H9 (cell line): ENCODE measurements around the gene LARGE1. TPM values are rescaled to one million over a fixed set of nuclear protein-coding genes. Genes with fewer than 3 reads are reported as not detected.

ENCODE experiments used
- DNase-seq: peaks from one replicate; pipeline ENCODE4 v3.0.0-alpha.2; 2017
- H2AFZ ChIP-seq: one replicate; pipeline ENCODE4 v1.6.1; 2013; ENCODE audit warnings: mild to moderate bottlenecking, low read length, control low read depth, moderate library complexity
- H2AK5ac ChIP-seq: 2 replicates; pipeline ENCODE4 v1.6.1; 2013; ENCODE audit warnings: low read length, control low read depth, mixed read lengths; ENCODE audit not compliant: insufficient read length
- H2BK120ac ChIP-seq: one replicate; pipeline ENCODE4 v1.6.1; 2013; ENCODE audit warnings: low read depth, mild to moderate bottlenecking, low read length, control low read depth, inconsistent platforms; ENCODE audit not compliant: poor library complexity, severe bottlenecking
- H2BK12ac ChIP-seq: 2 replicates; pipeline ENCODE4 v1.6.1; 2013; ENCODE audit warnings: low read length, control low read depth, mixed read lengths, low read depth; ENCODE audit not compliant: insufficient read length
- H2BK15ac ChIP-seq: 2 replicates; pipeline ENCODE4 v1.6.1; 2013; ENCODE audit warnings: low read depth, low read length, control low read depth
- H2BK20ac ChIP-seq: one replicate; pipeline ENCODE4 v1.6.1; 2013; ENCODE audit warnings: low read depth, mild to moderate bottlenecking, low read length, control low read depth, inconsistent platforms; ENCODE audit not compliant: poor library complexity, severe bottlenecking
- H2BK5ac ChIP-seq: 2 replicates; pipeline ENCODE4 v1.6.1; 2013; ENCODE audit warnings: low read length, control low read depth, mixed read lengths; ENCODE audit not compliant: insufficient read length
- H3K14ac ChIP-seq: 2 replicates; pipeline ENCODE4 v1.6.1; 2013; ENCODE audit warnings: low read length, control low read depth; ENCODE audit not compliant: insufficient read depth
- H3K18ac ChIP-seq: 2 replicates; pipeline ENCODE4 v1.6.1; 2013; ENCODE audit warnings: low read depth, mild to moderate bottlenecking, mixed read lengths, low read length, control low read depth; ENCODE audit not compliant: insufficient read length
- H3K23ac ChIP-seq: 2 replicates; pipeline ENCODE4 v1.6.1; 2013; ENCODE audit warnings: low read length, control low read depth, mixed read lengths, low read depth; ENCODE audit not compliant: insufficient read length
- H3K23me2 ChIP-seq: 2 replicates; pipeline ENCODE4 v1.6.1; 2013; ENCODE audit warnings: low read depth, mild to moderate bottlenecking, mixed read lengths, low read length, control low read depth; ENCODE audit not compliant: insufficient read length, poor library complexity, severe bottlenecking
- H3K27ac ChIP-seq: 2 replicates; pipeline ENCODE4 v1.5.1; 2013; ENCODE audit warnings: low read length, control low read depth, mixed read lengths, low read depth; ENCODE audit not compliant: insufficient read length
- H3K27me3 ChIP-seq: 2 replicates; pipeline ENCODE4 v1.6.1; 2013; ENCODE audit warnings: low read length, control low read depth, inconsistent platforms; ENCODE audit not compliant: insufficient read depth
- H3K4ac ChIP-seq: 2 replicates; pipeline ENCODE4 v1.6.1; 2013; ENCODE audit warnings: low read depth, mild to moderate bottlenecking, control low read depth, inconsistent platforms, low read length, moderate library complexity
- H3K4me1 ChIP-seq: 2 replicates; pipeline ENCODE4 v1.6.1; 2013; ENCODE audit warnings: low read length, control low read depth, inconsistent platforms; ENCODE audit not compliant: insufficient read depth
- H3K4me2 ChIP-seq: 2 replicates; pipeline ENCODE4 v1.6.1; 2013; ENCODE audit warnings: low read length, control low read depth, mixed read lengths; ENCODE audit not compliant: insufficient read length, insufficient read depth
- H3K56ac ChIP-seq: 2 replicates; pipeline ENCODE4 v1.6.1; 2013; ENCODE audit warnings: low read depth, mild to moderate bottlenecking, mixed read lengths, low read length, control low read depth; ENCODE audit not compliant: insufficient read length
- H3K79me1 ChIP-seq: 2 replicates; pipeline ENCODE4 v1.6.1; 2013; ENCODE audit warnings: low read depth, mild to moderate bottlenecking, moderate library complexity, low read length, control low read depth, inconsistent platforms; ENCODE audit not compliant: insufficient read depth, poor library complexity, severe bottlenecking
- H3K79me2 ChIP-seq: 2 replicates; pipeline ENCODE4 v1.6.1; 2013; ENCODE audit warnings: low read length, control low read depth, inconsistent platforms; ENCODE audit not compliant: insufficient read depth
- H3K9ac ChIP-seq: 2 replicates; pipeline ENCODE4 v1.6.1; 2013; ENCODE audit warnings: low read length, control low read depth, mixed read lengths; ENCODE audit not compliant: insufficient read length; ENCODE audit errors: extremely low read depth
- H3K9me3 ChIP-seq: one replicate; pipeline ENCODE4 v1.6.1; 2013; ENCODE audit warnings: low read depth, low read length, inconsistent platforms; ENCODE audit not compliant: control insufficient read depth
- H3T11ph ChIP-seq: one replicate; pipeline ENCODE4 v1.6.1; 2013; ENCODE audit warnings: mild to moderate bottlenecking, low read length, control low read depth, inconsistent platforms
- H4K20me1 ChIP-seq: one replicate; pipeline ENCODE4 v1.6.1; 2013; ENCODE audit not compliant: control insufficient read depth, insufficient read length, insufficient read depth
- H4K5ac ChIP-seq: 2 replicates; pipeline ENCODE4 v1.6.1; 2013; ENCODE audit warnings: low read depth, mild to moderate bottlenecking, mixed read lengths, low read length, control low read depth; ENCODE audit not compliant: insufficient read length
- H4K8ac ChIP-seq: replicated peaks from 2 replicates; pipeline ENCODE4 v1.6.1; 2013; ENCODE audit warnings: low read length, control low read depth, mixed read lengths, low read depth; ENCODE audit not compliant: insufficient read length
- H4K91ac ChIP-seq: 2 replicates; pipeline ENCODE4 v1.6.1; 2013; ENCODE audit warnings: low read depth, mild to moderate bottlenecking, moderate library complexity, mixed read lengths, low read length, control low read depth; ENCODE audit not compliant: insufficient read length
- H3K27ac Mint-ChIP-seq, 3 experiments: 2 replicates in 2 of 3; 3 replicates in 1 of 3; pipeline ENCODE4 v1.8.0; 2020 to 2021; ENCODE audit warnings: mixed read lengths in 3 of 3, mild to moderate bottlenecking in 1 of 3, moderate library complexity in 1 of 3
- H3K27me3 Mint-ChIP-seq: 2 replicates; pipeline ENCODE4 v1.8.0; 2021; ENCODE audit warnings: low read depth, mild to moderate bottlenecking, moderate library complexity, mixed read lengths
- H3K36me3 Mint-ChIP-seq, 3 experiments: 2 replicates in 2 of 3; 3 replicates in 1 of 3; pipeline ENCODE4 v1.8.0; 2020 to 2021; ENCODE audit warnings: low read depth in 3 of 3, mixed read lengths in 3 of 3; ENCODE audit not compliant: insufficient read depth in 1 of 3
- H3K4me1 Mint-ChIP-seq, 2 experiments: 2 replicates each; pipeline ENCODE4 v1.8.0; 2020; ENCODE audit warnings: mixed read lengths in 2 of 2
- H3K4me3 Mint-ChIP-seq, 2 experiments: 2 replicates in 1 of 2; 3 replicates in 1 of 2; pipeline ENCODE4 v1.8.0; 2020 to 2021; ENCODE audit warnings: mild to moderate bottlenecking in 2 of 2, mixed read lengths in 2 of 2, moderate library complexity in 1 of 2
- H3K9me3 Mint-ChIP-seq, 2 experiments: 2 replicates in 1 of 2; 3 replicates in 1 of 2; pipeline ENCODE4 v1.8.0; 2020; ENCODE audit warnings: mild to moderate bottlenecking in 2 of 2, mixed read lengths in 2 of 2, moderate library complexity in 1 of 2
- CTCF ChIP-seq: fragments of 200-600 bp; sonication (generic); conservative IDR thresholded peaks from 3 replicates; pipeline ENCODE4 v1.8.0; 2021; ENCODE audit warnings: antibody characterized with exemption, mild to moderate bottlenecking
- WGBS: extraction: QIAGEN DNeasy Blood & Tissue Kit; methylation state at CpG from one replicate; pipeline ENCODE4 v1.1.7; 2013; ENCODE audit warnings: missing lambda C conversion rate, low lambda C conversion rate, mixed read lengths; ENCODE audit not compliant: insufficient read length; ENCODE audit errors: extremely low coverage; 5-methylcytosine and 5-hydroxymethylcytosine counted together
- total RNA-seq: library from RNA; stranded (reverse); gene quantifications from 2 replicates; pipeline ENCODE4 v1.2.1, GENCODE V29; 2021

The LARGE1 gene
- total RNA-seq, 1 experiment from 2014 or later, result 43.5 TPM

GRCh38 chr22:33932997-33933396 is 12.7 kb upstream of the LARGE1 start:
- Histone ChIP-seq H3K23ac (no peak overlapping the region), H2BK20ac (no peak overlapping the region), H4K5ac (no peak overlapping the region), H3K79me1 (no peaks in the 10 kb centered on the region), H3K9ac (no peak overlapping the region), H3K56ac (no peak overlapping the region), H3K4me1 (no peaks in the 10 kb centered on the region), H3K23me2 (no peaks in the 10 kb centered on the region), H4K8ac (no peak overlapping the region), H3K27ac (no peak overlapping the region), H2AK5ac (no peak overlapping the region), H3K9me3 (no peaks in the 10 kb centered on the region), H3K27me3 (no peaks in the 10 kb centered on the region), H3K4me2 (no peak overlapping the region), H3T11ph (no peak overlapping the region), H3K18ac (no peak overlapping the region), H3K79me2 (no peaks in the 10 kb centered on the region), H3K14ac (no peak overlapping the region), H3K4ac (no peak overlapping the region), H2BK12ac (no peak overlapping the region), H2BK5ac (no peak overlapping the region), H2AFZ (no peak overlapping the region), H2BK15ac (no peak overlapping the region), H4K20me1 (no peaks in the 10 kb centered on the region), H4K91ac (no peak overlapping the region), H2BK120ac (no peak overlapping the region)
- WGBS, result no CpG with 5 or more reads among the region's 2 CpGs
- Mint-ChIP-seq H3K36me3 (no peaks in the 10 kb centered on the region), H3K4me3 (no peak overlapping the region), H3K27me3 (peaks cover 3% of the 10 kb centered on the region), H3K4me1 (no peaks in the 10 kb centered on the region), H3K9me3 (no peaks in the 10 kb centered on the region), H3K27ac (no peak overlapping the region)
- no peak for DNase-seq
- no peak for TF ChIP-seq CTCF
